Ascending aorta (tissue), 2 donors: ENCODE measurements around the gene AGER. TPM values are rescaled to one million over a fixed set of nuclear protein-coding genes. Genes with fewer than 3 reads are reported as not detected.
"Not testable (repeated sequence)": the region's sequence is repeated elsewhere in the genome, so short reads cannot be mapped to it uniquely, and the experiment has no call there.

ENCODE experiments used
- DNase-seq, 2 donors: peaks; one replicate each; pipeline ENCODE4 v3.0.0-alpha.2; 2019; ENCODE audit warnings: low spot score in 2 of 2
- H3K27ac ChIP-seq, 2 donors: fragments of 200-600 bp; sonication (generic); one replicate each; pipeline ENCODE4 v1.5.1; 2016 to 2017; ENCODE audit warnings: mild to moderate bottlenecking in 1 of 2
- H3K27me3 ChIP-seq: fragments of 200-600 bp; sonication (generic); one replicate; pipeline ENCODE4 v1.5.1; 2017
- H3K36me3 ChIP-seq, 2 donors: fragments of 200-600 bp; sonication (generic); one replicate each; pipeline ENCODE4 v1.5.1; 2016
- H3K4me1 ChIP-seq, 2 donors: fragments of 200-600 bp; sonication (generic); one replicate each; pipeline ENCODE4 v1.5.1; 2016 to 2017; ENCODE audit warnings: mild to moderate bottlenecking in 1 of 2
- H3K4me3 ChIP-seq, 2 donors: fragments of 200-600 bp; sonication (generic); one replicate each; pipeline ENCODE4 v1.5.1; 2016 to 2017; ENCODE audit warnings: mild to moderate bottlenecking in 1 of 2
- H3K9me3 ChIP-seq, 2 donors: fragments of 200-600 bp; sonication (generic); one replicate each; pipeline ENCODE4 v1.5.1; 2016
- CTCF ChIP-seq, 3 experiments: fragments of 200-600 bp in 2 of 3; fragments of 450-650 bp in 1 of 3; sonication (generic) in 2 of 3; IDR thresholded peaks; one replicate each; pipeline ENCODE4 v1.5.1; 2016 to 2019; ENCODE audit warnings: antibody characterized with exemption in 3 of 3, mild to moderate bottlenecking in 1 of 3, moderate library complexity in 1 of 3
- intact Hi-C: fragments of 100-400 bp; cut with DNase I; formaldehyde crosslinking; loops from one replicate; pipeline ENCODE4 v1.15.1; 2023
- total RNA-seq: library from RNA; depleted of rRNA; stranded (reverse); fragments of >200 nt; gene quantifications from one replicate; pipeline ENCODE4 v1.1.0, GENCODE V29; 2016

The AGER gene
- total RNA-seq, 1 donor from 2014 or later, result 6.1 TPM

- no peaks in the 10 kb centered on the region for H3K36me3 ChIP-seq
- H3K4me1 ChIP-seq, result peaks cover 3 to 9% of the 10 kb centered on the region in 2 donors
- peak overlapping the region; percentile 78 to 88 for H3K4me3 ChIP-seq
- no peak for DNase-seq
- TF ChIP-seq CTCF (IDR thresholded peaks at IDR 0.05), result no peak
- H3K27ac ChIP-seq, result peak overlapping the region; percentile 99 to 100
- intact Hi-C loops, result loop anchor here (5.0 kb wide), 6 partner anchors 70 to 1215 kb away; partner anchors contain the start of genes ATF6B, C6orf47, GPANK1 and PHF1
- no peaks in the 10 kb centered on the region for H3K27me3 ChIP-seq
- H3K9me3 ChIP-seq, result no peaks in the 10 kb centered on the region
These were observed 12.9 kb upstream of the AGER start for GRCh38 chr6:32196682-32197616.

- Histone ChIP-seq H3K36me3 (no peaks in the 10 kb centered on the region), H3K4me1 (peaks cover 3 to 14% of the 10 kb centered on the region in 2 donors), H3K4me3 (peak overlapping the region; percentile 78 to 88), H3K27me3 (no peaks in the 10 kb centered on the region), H3K9me3 (no peaks in the 10 kb centered on the region), H3K27ac (peak overlapping the region; percentile 99 to 100)
- DNase-seq, result peak; percentile 79 to 96
- intact Hi-C loops, result loop anchor here (1.0 to 5.0 kb wide), 8 partner anchors 19 to 1216 kb away; partner anchors contain the start of genes ATF6B, C6orf47, GPANK1 and PHF1
- no peak for TF ChIP-seq CTCF (IDR thresholded peaks at IDR 0.05)
These were observed 12.0 kb upstream of the AGER start for GRCh38 chr6:32195902-32196681.

DNA sequence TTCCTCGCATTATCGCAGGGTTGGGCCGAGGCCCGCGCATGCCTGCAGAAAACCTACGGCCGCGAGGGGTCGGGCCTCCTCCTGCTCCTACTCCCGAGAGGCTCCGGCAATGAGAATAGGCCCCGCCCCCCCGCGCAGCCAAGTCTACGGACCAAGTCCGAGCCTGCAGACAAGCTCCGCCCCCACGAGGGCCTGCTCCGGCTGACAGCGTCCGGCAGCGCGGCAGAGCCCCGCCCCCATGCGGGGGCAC lies 11.5 kb upstream of the AGER start:
- DNase-seq, result peak; percentile 100
- intact Hi-C loops, result loop anchor here (1.0 to 5.0 kb wide), 8 partner anchors 18 to 1217 kb away; partner anchors contain the start of genes ATF6B, C6orf47, GPANK1 and PHF1
- peak in 1 of 3 experiments; percentile 63 for TF ChIP-seq CTCF (IDR thresholded peaks at IDR 0.05)
- Histone ChIP-seq H3K9me3 (no peaks in the 10 kb centered on the region), H3K27me3 (no peaks in the 10 kb centered on the region), H3K4me1 (peaks cover 8 to 19% of the 10 kb centered on the region in 2 donors), H3K4me3 (peak overlapping the region; percentile 78 to 88), H3K36me3 (no peaks in the 10 kb centered on the region), H3K27ac (peak overlapping the region; percentile 99 to 100)

GRCh38 chr6:32194825-32195651 lies 11.0 kb upstream of the AGER start:
- peak overlapping the region; percentile 32 to 64 for H3K4me3 ChIP-seq
- DNase-seq, result peak in 1 of 2 donors; percentile 76
- H3K36me3 ChIP-seq, result no peaks in the 10 kb centered on the region
- no peaks in the 10 kb centered on the region for H3K27me3 ChIP-seq
- intact Hi-C loops, result loop anchor here (1.0 to 5.0 kb wide), 8 partner anchors 18 to 1217 kb away; partner anchors contain the start of genes ATF6B, C6orf47, GPANK1 and PHF1
- TF ChIP-seq CTCF (IDR thresholded peaks at IDR 0.05), result peak; percentile 35 to 53 (median 42)
- H3K4me1 ChIP-seq, result peaks cover 8 to 20% of the 10 kb centered on the region in 2 donors
- H3K9me3 ChIP-seq, result no peaks in the 10 kb centered on the region
- H3K27ac ChIP-seq, result peak overlapping the region; percentile 87 to 92

- H3K4me3 ChIP-seq, result no peak overlapping the region
- no peak for TF ChIP-seq CTCF (IDR thresholded peaks at IDR 0.05)
- H3K36me3 ChIP-seq, result no peaks in the 10 kb centered on the region
- H3K4me1 ChIP-seq, result peaks cover 8 to 20% of the 10 kb centered on the region in 2 donors
- intact Hi-C loops, result no loop called here
- H3K27me3 ChIP-seq, result no peaks in the 10 kb centered on the region
- H3K9me3 ChIP-seq, result no peaks in the 10 kb centered on the region
- no peak for DNase-seq
- H3K27ac ChIP-seq, result peak overlapping the region; percentile 87 to 92
These were observed 10.3 kb upstream of the AGER start for GRCh38 chr6:32194388-32194787.

DNA sequence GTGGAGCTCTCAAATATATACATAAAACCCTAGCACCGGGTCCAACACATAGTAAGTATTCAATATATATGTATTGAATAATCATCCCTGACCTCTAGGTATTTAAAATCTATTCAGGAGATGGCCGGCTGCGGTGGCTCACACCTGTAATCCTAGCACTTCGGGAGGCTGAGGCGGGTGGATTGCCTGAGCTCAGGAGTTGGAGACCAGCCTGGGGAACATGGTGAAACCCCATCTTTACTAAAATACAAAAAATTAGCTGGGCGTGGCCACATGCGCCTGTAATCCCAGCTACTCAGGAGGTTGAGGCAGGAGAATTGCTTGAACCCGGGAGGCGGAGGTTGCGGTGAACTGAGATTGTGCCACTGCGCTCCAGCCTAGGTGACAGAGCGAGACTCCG lies 9.0 kb upstream of the AGER start:
- H3K9me3 ChIP-seq, H3K27me3 ChIP-seq, intact Hi-C loops, H3K36me3 ChIP-seq, DNase-seq: not testable (repeated sequence)
- Histone ChIP-seq H3K4me3 (peak overlapping the region in 1 of 2 donors; percentile 98), H3K4me1 (peaks cover 8 to 30% of the 10 kb centered on the region in 2 donors), H3K27ac (peak overlapping the region; percentile 80 to 99)
